DOHH2 (cell line): ENCODE data around the gene FNDC3A.
"Not testable (repeated sequence)": the region's sequence is repeated elsewhere in the genome, so short reads cannot be mapped to it uniquely, and the experiment has no call there.

Source experiments
- H3F3A ChIP-seq: fragments of 200-600 bp; sonication (generic), shearing (Covaris generic); 2 replicates; pipeline ENCODE4 v1.6.0; 2016; ENCODE audit warnings: antibody characterized with exemption, mild to moderate bottlenecking; ENCODE audit not compliant: control insufficient read depth, insufficient read depth
- H3K27ac ChIP-seq: fragments of 200-600 bp; sonication (generic); 2 replicates; pipeline ENCODE4 v1.5.1; 2014; ENCODE audit warnings: low read depth, mild to moderate bottlenecking, low read length, moderate library complexity
- H3K27me3 ChIP-seq: fragments of 200-600 bp; sonication (generic); 2 replicates; pipeline ENCODE4 v1.6.1; 2014; ENCODE audit warnings: mild to moderate bottlenecking, low read length, mixed read lengths; ENCODE audit not compliant: control insufficient read depth
- H3K36me3 ChIP-seq: fragments of 200-600 bp; sonication (generic); 2 replicates; pipeline ENCODE4 v1.6.1; 2014; ENCODE audit warnings: mild to moderate bottlenecking, low read length, moderate library complexity, mixed read lengths; ENCODE audit not compliant: control insufficient read depth
- H3K4me1 ChIP-seq: fragments of 200-600 bp; sonication (generic); 2 replicates; pipeline ENCODE4 v1.6.1; 2014; ENCODE audit warnings: mild to moderate bottlenecking, low read length, mixed read lengths; ENCODE audit not compliant: control insufficient read depth
- H3K4me2 ChIP-seq: fragments of 200-600 bp; sonication (generic); 2 replicates; pipeline ENCODE4 v1.6.0; 2014; ENCODE audit warnings: mild to moderate bottlenecking, low read length, moderate library complexity
- H3K4me3 ChIP-seq: fragments of 200-600 bp; sonication (generic); 2 replicates; pipeline ENCODE4 v1.5.1; 2014; ENCODE audit warnings: mild to moderate bottlenecking, low read length, mixed read lengths
- H3K79me2 ChIP-seq: fragments of 200-600 bp; sonication (generic); 2 replicates; pipeline ENCODE4 v1.6.1; 2014; ENCODE audit warnings: mild to moderate bottlenecking, low read length, mixed read lengths; ENCODE audit not compliant: control insufficient read depth
- H3K9me2 ChIP-seq: fragments of 200-600 bp; sonication (generic); replicated peaks from 2 replicates; pipeline ENCODE4 v1.6.1; 2014; ENCODE audit warnings: mild to moderate bottlenecking, low read length, mixed read lengths; ENCODE audit not compliant: control insufficient read depth
- H3K9me3 ChIP-seq: fragments of 200-600 bp; sonication (generic); 2 replicates; pipeline ENCODE4 v1.6.1; 2014; ENCODE audit warnings: antibody characterized with exemption, low read length, mixed read lengths; ENCODE audit not compliant: control insufficient read depth, insufficient read depth
- H4K20me1 ChIP-seq: fragments of 200-600 bp; sonication (generic); 2 replicates; pipeline ENCODE4 v1.6.0; 2014; ENCODE audit warnings: low read depth, mild to moderate bottlenecking, antibody characterized with exemption, low read length, moderate library complexity; ENCODE audit not compliant: control insufficient read depth, insufficient read depth
- CTCF ChIP-seq: fragments of 200-600 bp; sonication (generic); IDR thresholded peaks from one replicate; pipeline ENCODE4 v1.5.1; 2014; ENCODE audit warnings: antibody characterized with exemption, mild to moderate bottlenecking, low read depth, low read length; ENCODE audit not compliant: poor library complexity, severe bottlenecking
- EZH2phosphoT487 ChIP-seq: fragments of 200-600 bp; sonication (generic); IDR thresholded peaks from 2 replicates; pipeline ENCODE4 v1.6.1; 2017; ENCODE audit warnings: borderline replicate concordance, mild to moderate bottlenecking, antibody characterized with exemption, low read length, moderate library complexity, mixed read lengths

The FNDC3A gene

GRCh38 chr13:48998641-48999292 lies 23.1 kb downstream of the FNDC3A start:
- Histone ChIP-seq H3K4me2 (no peak overlapping the region), H3F3A (no peaks in the 10 kb centered on the region), H3K9me3 (0 out of 2 replicates have a peak, but pooled peaks cover 2% of the 10 kb centered on the region), H3K27me3 (no peaks in the 10 kb centered on the region), H4K20me1 (no peaks in the 10 kb centered on the region), H3K27ac (no peak overlapping the region), H3K79me2 (no peaks in the 10 kb centered on the region), H3K4me1 (no peaks in the 10 kb centered on the region), H3K36me3 (no peaks in the 10 kb centered on the region), H3K4me3 (no peak overlapping the region), H3K9me2 (no peaks in the 10 kb centered on the region)
- TF ChIP-seq EZH2phosphoT487 (no peak), CTCF (no peak)

- Histone ChIP-seq H3K36me3 (no peaks in the 10 kb centered on the region), H3F3A (no peaks in the 10 kb centered on the region), H3K4me3 (no peak overlapping the region), H4K20me1 (no peaks in the 10 kb centered on the region), H3K9me2 (no peaks in the 10 kb centered on the region), H3K9me3 (0 out of 2 replicates have a peak, but pooled peaks cover 2% of the 10 kb centered on the region), H3K4me1 (no peaks in the 10 kb centered on the region), H3K27me3 (no peaks in the 10 kb centered on the region), H3K79me2 (no peaks in the 10 kb centered on the region), H3K4me2 (no peak overlapping the region), H3K27ac (no peak overlapping the region)
- TF ChIP-seq CTCF: no peak
- TF ChIP-seq EZH2phosphoT487: no peak
Measured at GRCh38 chr13:49000247-49000646, 24.5 kb downstream of the FNDC3A start.

GRCh38 chr13:49018986-49019635 lies 43.4 kb downstream of the FNDC3A start:
- H3K27me3 ChIP-seq, H3K27ac ChIP-seq, H3K9me3 ChIP-seq, H3F3A ChIP-seq, H4K20me1 ChIP-seq, H3K4me1 ChIP-seq, H3K4me2 ChIP-seq, H3K79me2 ChIP-seq, H3K4me3 ChIP-seq, H3K9me2 ChIP-seq, H3K36me3 ChIP-seq: not testable (repeated sequence)

GRCh38 chr13:49020328-49020727 lies 44.6 kb downstream of the FNDC3A start:
- TF ChIP-seq CTCF (no peak), EZH2phosphoT487 (no peak)
- no peaks in the 10 kb centered on the region for H4K20me1 ChIP-seq
- no peaks in the 10 kb centered on the region for H3K9me2 ChIP-seq
- no peaks in the 10 kb centered on the region for H3K79me2 ChIP-seq
- no peaks in the 10 kb centered on the region for H3F3A ChIP-seq
- no peaks in the 10 kb centered on the region for H3K9me3 ChIP-seq
- H3K4me3 ChIP-seq: no peak overlapping the region
- no peaks in the 10 kb centered on the region for H3K27me3 ChIP-seq
- no peaks in the 10 kb centered on the region for H3K36me3 ChIP-seq
- H3K27ac ChIP-seq: no peak overlapping the region
- H3K4me1 ChIP-seq: no peaks in the 10 kb centered on the region
- no peak overlapping the region for H3K4me2 ChIP-seq
